IMR-90 (cell line): ENCODE results near the gene PLXNB3. TPM values are rescaled to one million over a fixed set of nuclear protein-coding genes. Genes with fewer than 3 reads are reported as not detected.
"Not testable (repeated sequence)": the region's sequence is repeated elsewhere in the genome, so short reads cannot be mapped to it uniquely, and the experiment has no call there.

ENCODE experiments used
- ATAC-seq: fragments of 200-7000 bp; cut with Tn5 transposase; 2 replicates; pipeline ENCODE4 v1.9.1; 2020; ENCODE audit warnings: low read depth, mild to moderate bottlenecking, moderate library complexity
- BruUV-seq: library from RNA; stranded (reverse); fragments of 400-500 nt; replicated peaks from 2 replicates; lab custom pipeline; 2021; lab: Mats Ljungman, UMichigan
- CTCF ChIA-PET: fragments of 300-600 bp; formaldehyde crosslinking; extraction: SDS; loops from one replicate; lab custom pipeline; 2021; ENCODE audit warnings: antibody characterized with exemption; lab: Yijun Ruan, JAX
- POLR2A ChIA-PET: fragments of 300-600 bp; sonication (Branson Sonifier 250); formaldehyde crosslinking; loops from one replicate; lab custom pipeline; 2022; ENCODE audit warnings: antibody characterized with exemption; ENCODE audit not compliant: unreplicated experiment; lab: Charles Lee
- DNase-seq: peaks from one replicate; pipeline ENCODE4 v3.0.0; 2013
- H2AFZ ChIP-seq: replicated peaks from 2 replicates; pipeline ENCODE3; 2013; ENCODE audit warnings: low read length, mild to moderate bottlenecking; ENCODE audit not compliant: poor library complexity
- H2AK5ac ChIP-seq: 2 replicates; pipeline ENCODE4 v1.6.1; 2013; ENCODE audit warnings: low read depth, low read length, inconsistent platforms
- H2AK9ac ChIP-seq: replicated peaks from 2 replicates; pipeline ENCODE3; 2013; ENCODE audit warnings: mild to moderate bottlenecking, low read depth, low read length, moderate library complexity; ENCODE audit not compliant: poor library complexity
- H2BK120ac ChIP-seq: 2 replicates; pipeline ENCODE4 v1.6.1; 2013; ENCODE audit warnings: low read depth, low read length, inconsistent platforms
- H2BK15ac ChIP-seq: 3 replicates; pipeline ENCODE4 v1.6.1; 2013; ENCODE audit warnings: low read depth, low read length, inconsistent platforms
- H2BK20ac ChIP-seq: 2 replicates; pipeline ENCODE4 v1.6.1; 2013; ENCODE audit warnings: low read depth, mild to moderate bottlenecking, inconsistent platforms, low read length, moderate library complexity
- H2BK5ac ChIP-seq: 2 replicates; pipeline ENCODE4 v1.6.1; 2013; ENCODE audit warnings: mild to moderate bottlenecking, low read depth, low read length, inconsistent platforms; ENCODE audit not compliant: poor library complexity, severe bottlenecking
- H3K14ac ChIP-seq: replicated peaks from 2 replicates; pipeline ENCODE4 v1.6.1; 2013; ENCODE audit warnings: low read depth, low read length, inconsistent platforms
- H3K18ac ChIP-seq: 2 replicates; pipeline ENCODE4 v1.6.1; 2013; ENCODE audit warnings: low read depth, low read length, control low read depth
- H3K23ac ChIP-seq: 2 replicates; pipeline ENCODE4 v1.6.1; 2013; ENCODE audit warnings: low read depth, low read length, inconsistent platforms
- H3K27ac ChIP-seq: 2 replicates; pipeline ENCODE4 v1.5.1; 2013; ENCODE audit warnings: mild to moderate bottlenecking, control low read depth, low read length; ENCODE audit not compliant: insufficient read depth
- H3K27me3 ChIP-seq: 2 replicates; pipeline ENCODE4 v1.6.1; 2013; ENCODE audit warnings: low read length; ENCODE audit not compliant: control insufficient read depth, insufficient read depth
- H3K36me3 ChIP-seq: 2 replicates; pipeline ENCODE4 v1.6.1; 2013; ENCODE audit warnings: low read length, mixed read lengths; ENCODE audit not compliant: control insufficient read depth, insufficient read depth
- H3K4ac ChIP-seq: 2 replicates; pipeline ENCODE4 v1.6.1; 2013; ENCODE audit warnings: low read depth, low read length, inconsistent platforms
- H3K4me1 ChIP-seq: 2 replicates; pipeline ENCODE4 v1.6.1; 2013; ENCODE audit warnings: low read length, mixed read lengths; ENCODE audit not compliant: control insufficient read depth, insufficient read depth
- H3K4me2 ChIP-seq: 2 replicates; pipeline ENCODE4 v1.6.1; 2013; ENCODE audit warnings: low read depth, mild to moderate bottlenecking, control low read depth, low read length, moderate library complexity
- H3K4me3 ChIP-seq: 2 replicates; pipeline ENCODE4 v1.5.1; 2013; ENCODE audit warnings: low read depth, mild to moderate bottlenecking, control low read depth, low read length, moderate library complexity; ENCODE audit not compliant: insufficient read depth
- H3K56ac ChIP-seq: 2 replicates; pipeline ENCODE4 v1.6.1; 2013; ENCODE audit warnings: low read length, inconsistent platforms; ENCODE audit not compliant: insufficient read depth; ENCODE audit errors: extremely low read depth
- H3K79me1 ChIP-seq, 2 experiments: 2 replicates each; pipeline ENCODE4 v1.6.1; 2013; ENCODE audit warnings: low read length in 2 of 2, inconsistent platforms in 1 of 2, low read depth in 1 of 2
- H3K9ac ChIP-seq: 2 replicates; pipeline ENCODE4 v1.6.1; 2013; ENCODE audit warnings: low read depth, low read length, control low read depth
- H3K9me1 ChIP-seq: 2 replicates; pipeline ENCODE4 v1.6.1; 2013; ENCODE audit warnings: low read length, inconsistent platforms; ENCODE audit not compliant: insufficient read depth
- H3K9me3 ChIP-seq: 2 replicates; pipeline ENCODE4 v1.6.1; 2013; ENCODE audit warnings: low read length; ENCODE audit not compliant: control insufficient read depth, insufficient read depth
- H4K20me1 ChIP-seq: 2 replicates; pipeline ENCODE4 v1.6.1; 2013; ENCODE audit warnings: low read length, inconsistent platforms; ENCODE audit not compliant: insufficient read depth
- H4K5ac ChIP-seq: 2 replicates; pipeline ENCODE4 v1.6.1; 2013; ENCODE audit warnings: mild to moderate bottlenecking, low read depth, low read length, control low read depth
- H4K8ac ChIP-seq, 2 experiments: 2 replicates each; pipeline ENCODE4 v1.6.1; 2013; ENCODE audit warnings: low read depth in 2 of 2, low read length in 2 of 2, control low read depth in 1 of 2, inconsistent platforms in 1 of 2
- H4K91ac ChIP-seq: 2 replicates; pipeline ENCODE4 v1.6.1; 2013; ENCODE audit warnings: low read depth, low read length, inconsistent platforms; ENCODE audit not compliant: insufficient read depth
- WGBS, 2 experiments: methylation state at CpG; one replicate each; pipeline versions ENCODE4 v1.1.5 to v1.1.7; 2013; ENCODE audit warnings: missing lambda C conversion rate in 2 of 2; ENCODE audit not compliant: insufficient read length in 1 of 2; ENCODE audit errors: extremely low coverage in 2 of 2; 5-methylcytosine and 5-hydroxymethylcytosine counted together
- dilution Hi-C: fragments of 300-500 bp; cut with HindIII; formaldehyde crosslinking; loops from one replicate; pipeline ENCODE4 v1.14.3; 2018; ENCODE audit warnings: low sequenced_read_pairs; ENCODE audit not compliant: unreplicated experiment
- in situ Hi-C: fragments of 300-500 bp; cut with MboI; formaldehyde crosslinking; loops from 3 replicates; pipeline ENCODE4 v1.14.3; 2019; ENCODE audit warnings: low sequenced_read_pairs, inconsistent platforms, mixed read lengths
- intact Hi-C: fragments of 100-400 bp; cut with micrococcal nuclease; formaldehyde crosslinking; loops from 2 replicates; pipeline ENCODE4 v1.10.0; 2022
- polyA plus RNA-seq, 3 experiments: library from polyadenylated mRNA; depleted of rRNA; stranded (reverse); fragments of >200 nt; gene quantifications; 2 replicates each; pipeline ENCODE4 v1.2.3, GENCODE V29; 2012; ENCODE audit warnings: low replicate concordance in 1 of 3
- total RNA-seq: library from RNA; depleted of rRNA; stranded (reverse); fragments of >200 nt; gene quantifications from 2 replicates; pipeline ENCODE4 v1.2.3, GENCODE V29; 2012

Gene PLXNB3
- total and polyA plus RNA-seq, 2 of the 4 experiments (the other 2 are of a cell fraction): 0.36 to 22.3 TPM

- H3K9me3 ChIP-seq, H3K79me1 ChIP-seq, H3K23ac ChIP-seq, H4K91ac ChIP-seq, H3K4me3 ChIP-seq, H2AFZ ChIP-seq, DNase-seq, H3K27ac ChIP-seq, H3K9me1 ChIP-seq, intact Hi-C loops, H3K14ac ChIP-seq, CTCF ChIA-PET, H4K20me1 ChIP-seq, dilution Hi-C loops, H4K8ac ChIP-seq, BruUV-seq, H3K18ac ChIP-seq, H3K4me2 ChIP-seq, H3K27me3 ChIP-seq, H2AK9ac ChIP-seq, H3K56ac ChIP-seq, H2BK5ac ChIP-seq, H3K4ac ChIP-seq, in situ Hi-C loops, H2BK15ac ChIP-seq, H3K36me3 ChIP-seq, H3K4me1 ChIP-seq, H2BK120ac ChIP-seq, H3K9ac ChIP-seq, H2AK5ac ChIP-seq, H2BK20ac ChIP-seq, H4K5ac ChIP-seq, POLR2A ChIA-PET: not testable (repeated sequence)
- WGBS, 2 experiments: 30% methylated on average over 2 of the region's 35 CpGs; no CpG with 5 or more reads in 1 of the 2 experiments
- ATAC-seq: 0 out of 2 replicates have a peak, but pooled peaks have one; percentile 29
Measured at GRCh38 chrX:153743468-153744209, 20.4 kb upstream of the PLXNB3 start.
